Measurements from ENCODE around the gene STK31. TPM values are rescaled to one million over a fixed set of nuclear protein-coding genes. Genes with fewer than 3 reads are reported as not detected.
"Not testable (repeated sequence)": the region's sequence is repeated elsewhere in the genome, so short reads cannot be mapped to it uniquely, and the experiment has no call there.

STK31 gene
- 0.17 TPM in 1 of 2 replicates, not detected in the other for total RNA-seq

- Mint-ChIP-seq H3K4me1 (no peaks in the 10 kb centered on the region), H3K36me3 (ENCODE audit: low read depth) (peaks cover 7% of the 10 kb centered on the region), H3K27ac (no peak within 1 kb of the TSS), H3K4me3 (no peak within 1 kb of the TSS), H3K9me3 (peaks cover 9% of the 10 kb centered on the region), H3K27me3 (peaks cover 3% of the 10 kb centered on the region)
- DNase-seq = no peak
- intact Hi-C loops (cut with micrococcal nuclease) = loop anchor here (5.0 kb wide), 1 partner anchor 438 kb away; no protein-coding TSS in a partner anchor
Observed at GRCh38 chr7:23710000-23710399, at the start of gene STK31. STK31 (plus strand) TSS chr7:23710219; CDS start chr7:23710286, 67 bp downstream.

GRCh38 chr7:23661385-23661784 lies 48.6 kb upstream of the STK31 start:
- Mint-ChIP-seq H3K9me3 (peaks cover 12% of the 10 kb centered on the region), H3K4me1 (no peaks in the 10 kb centered on the region), H3K36me3 (ENCODE audit: low read depth) (no peaks in the 10 kb centered on the region), H3K27ac (no peak overlapping the region), H3K27me3 (no peaks in the 10 kb centered on the region), H3K4me3 (no peak overlapping the region)
- intact Hi-C loops (cut with micrococcal nuclease) = no loop called here
- DNase-seq = no peak

- H3K27me3 Mint-ChIP-seq = peaks cover 2% of the 10 kb centered on the region
- no peak overlapping the region for H3K27ac Mint-ChIP-seq
- H3K36me3 Mint-ChIP-seq (ENCODE audit: low read depth) = no peaks in the 10 kb centered on the region
- DNase-seq = no peak
- no peak overlapping the region for H3K4me3 Mint-ChIP-seq
- no peaks in the 10 kb centered on the region for H3K4me1 Mint-ChIP-seq
- intact Hi-C loops (cut with micrococcal nuclease) = no loop called here
- peaks cover 12% of the 10 kb centered on the region for H3K9me3 Mint-ChIP-seq
Observed at GRCh38 chr7:23662124-23662983, 47.7 kb upstream of the STK31 start.

- intact Hi-C loops (cut with micrococcal nuclease) = no loop called here
- no peaks in the 10 kb centered on the region for H3K36me3 Mint-ChIP-seq (ENCODE audit: low read depth)
Observed at GRCh38 chr7:23662984-23663313, 47.1 kb upstream of the STK31 start.

GRCh38 chr7:23664122-23664521 lies 45.9 kb upstream of the STK31 start:
- Mint-ChIP-seq H3K4me3 (no peak overlapping the region), H3K27ac (no peak overlapping the region), H3K36me3 (ENCODE audit: low read depth) (no peaks in the 10 kb centered on the region), H3K9me3 (peaks cover 5% of the 10 kb centered on the region), H3K4me1 (no peaks in the 10 kb centered on the region), H3K27me3 (peaks cover 2% of the 10 kb centered on the region)
- intact Hi-C loops (cut with micrococcal nuclease) = no loop called here
- DNase-seq = no peak

More at GRCh38 chr7:23662984-23663313, 47.1 kb upstream of the STK31 start:
- Mint-ChIP-seq H3K4me1 (no peaks in the 10 kb centered on the region), H3K27ac (no peak overlapping the region), H3K27me3 (peaks cover 2% of the 10 kb centered on the region), H3K4me3 (no peak overlapping the region), H3K9me3 (peaks cover 12% of the 10 kb centered on the region)
- no peak for DNase-seq

GRCh38 chr7:23672033-23672432 lies 38.0 kb upstream of the STK31 start:
- DNase-seq = no peak
- no peaks in the 10 kb centered on the region for H3K4me1 Mint-ChIP-seq
- no peak overlapping the region for H3K4me3 Mint-ChIP-seq
- H3K9me3 Mint-ChIP-seq = no peaks in the 10 kb centered on the region
- intact Hi-C loops (cut with micrococcal nuclease) = no loop called here
- H3K27me3 Mint-ChIP-seq = peaks cover 25% of the 10 kb centered on the region
- no peaks in the 10 kb centered on the region for H3K36me3 Mint-ChIP-seq (ENCODE audit: low read depth)
- no peak overlapping the region for H3K27ac Mint-ChIP-seq

GRCh38 chr7:23679898-23680413 lies 30.1 kb upstream of the STK31 start, which contains the start of gene FAM221A:
FAM221A (plus strand) TSS chr7:23680199; CDS start chr7:23680219, 20 bp downstream.
- DNase-seq = peak; percentile 93
- H3K27ac Mint-ChIP-seq = peak within 1 kb of the TSS; percentile 66
- intact Hi-C loops (cut with micrococcal nuclease) = loop anchor here (1.0 to 5.0 kb wide), 2 partner anchors 83 to 148 kb away; partner anchors contain the start of genes CCDC126 and TRA2A
- peaks cover 9% of the 10 kb centered on the region for H3K4me1 Mint-ChIP-seq
- no peaks in the 10 kb centered on the region for H3K36me3 Mint-ChIP-seq (ENCODE audit: low read depth)
- no peaks in the 10 kb centered on the region for H3K9me3 Mint-ChIP-seq
- peaks cover 13% of the 10 kb centered on the region for H3K27me3 Mint-ChIP-seq
- H3K4me3 Mint-ChIP-seq = peak within 1 kb of the TSS; percentile 91

GRCh38 chr7:23680414-23681405 lies 29.3 kb upstream of the STK31 start:
- Mint-ChIP-seq H3K36me3 (ENCODE audit: low read depth) (no peaks in the 10 kb centered on the region), H3K27me3 (peaks cover 9% of the 10 kb centered on the region), H3K4me3 (peak overlapping the region; percentile 91), H3K27ac (peak overlapping the region; percentile 66), H3K9me3 (no peaks in the 10 kb centered on the region), H3K4me1 (peaks cover 9% of the 10 kb centered on the region)
- intact Hi-C loops (cut with micrococcal nuclease) = loop anchor here (1.0 to 5.0 kb wide), 2 partner anchors 83 to 148 kb away; partner anchors contain the start of genes CCDC126 and TRA2A
- DNase-seq = peak; percentile 81

GRCh38 chr7:23684041-23684440 lies 26.0 kb upstream of the STK31 start:
- not testable (repeated sequence) for H3K36me3 Mint-ChIP-seq (ENCODE audit: low read depth); H3K4me1 Mint-ChIP-seq; DNase-seq; H3K27me3 Mint-ChIP-seq; H3K9me3 Mint-ChIP-seq; H3K4me3 Mint-ChIP-seq; H3K27ac Mint-ChIP-seq
- intact Hi-C loops (cut with micrococcal nuclease) = loop anchor here (5.0 kb wide), 1 partner anchor 152 kb away; the partner anchor contains the start of gene TRA2A

- peaks cover 2% of the 10 kb centered on the region for H3K36me3 Mint-ChIP-seq (ENCODE audit: low read depth)
- H3K4me3 Mint-ChIP-seq = no peak overlapping the region
- H3K27ac Mint-ChIP-seq = no peak overlapping the region
- H3K9me3 Mint-ChIP-seq = no peaks in the 10 kb centered on the region
- no peaks in the 10 kb centered on the region for H3K27me3 Mint-ChIP-seq
- intact Hi-C loops (cut with micrococcal nuclease) = no loop called here
- H3K4me1 Mint-ChIP-seq = peaks cover under 1% of the 10 kb centered on the region
- no peak for DNase-seq
Observed at GRCh38 chr7:23685731-23686130, 24.3 kb upstream of the STK31 start.

- no peaks in the 10 kb centered on the region for H3K9me3 Mint-ChIP-seq
- no peak overlapping the region for H3K4me3 Mint-ChIP-seq
- peaks cover 4% of the 10 kb centered on the region for H3K36me3 Mint-ChIP-seq (ENCODE audit: low read depth)
- no peak for DNase-seq
- H3K27me3 Mint-ChIP-seq = no peaks in the 10 kb centered on the region
- intact Hi-C loops (cut with micrococcal nuclease) = no loop called here
- H3K27ac Mint-ChIP-seq = no peak overlapping the region
- H3K4me1 Mint-ChIP-seq = no peaks in the 10 kb centered on the region
Observed at GRCh38 chr7:23687011-23687410, 23.0 kb upstream of the STK31 start.

GRCh38 chr7:23689165-23689564 lies 20.9 kb upstream of the STK31 start:
- Mint-ChIP-seq H3K27me3 (no peaks in the 10 kb centered on the region), H3K27ac (no peak overlapping the region)

GRCh38 chr7:23691320-23691719 lies 18.7 kb upstream of the STK31 start:
- intact Hi-C loops (cut with micrococcal nuclease) = no loop called here
- Mint-ChIP-seq H3K4me1 (no peaks in the 10 kb centered on the region), H3K9me3 (no peaks in the 10 kb centered on the region), H3K27me3 (no peaks in the 10 kb centered on the region), H3K36me3 (ENCODE audit: low read depth) (peaks cover 15% of the 10 kb centered on the region), H3K27ac (no peak overlapping the region), H3K4me3 (no peak overlapping the region)
- no peak for DNase-seq

More at GRCh38 chr7:23689165-23689564, 20.9 kb upstream of the STK31 start:
- H3K4me1 Mint-ChIP-seq = no peaks in the 10 kb centered on the region
- H3K9me3 Mint-ChIP-seq = no peaks in the 10 kb centered on the region
- H3K4me3 Mint-ChIP-seq = no peak overlapping the region
- H3K36me3 Mint-ChIP-seq (ENCODE audit: low read depth) = peaks cover 10% of the 10 kb centered on the region
- DNase-seq = no peak
- intact Hi-C loops (cut with micrococcal nuclease) = no loop called here

Data from activated CD4-positive, alpha-beta T cell treated with anti-CD3 and anti-CD28 coated beads, Interleukin-2, amount 10 ng/mL, durations not matched to agents 24 days and 14 days (primary cell).